Bone marrow (tissue), 2 donors: ENCODE results near the gene CEP128.
A peak's percentile ranks its signal among the peaks of the same experiment; 100 is the strongest.
"Not testable (repeated sequence)": the region's sequence is repeated elsewhere in the genome, so short reads cannot be mapped to it uniquely, and the experiment has no call there.

Experiments used
- DNase-seq, 2 donors: peaks; one replicate each; lab custom pipeline; 2025; lab: John Stamatoyannopoulos, UW

The CEP128 gene

DNA sequence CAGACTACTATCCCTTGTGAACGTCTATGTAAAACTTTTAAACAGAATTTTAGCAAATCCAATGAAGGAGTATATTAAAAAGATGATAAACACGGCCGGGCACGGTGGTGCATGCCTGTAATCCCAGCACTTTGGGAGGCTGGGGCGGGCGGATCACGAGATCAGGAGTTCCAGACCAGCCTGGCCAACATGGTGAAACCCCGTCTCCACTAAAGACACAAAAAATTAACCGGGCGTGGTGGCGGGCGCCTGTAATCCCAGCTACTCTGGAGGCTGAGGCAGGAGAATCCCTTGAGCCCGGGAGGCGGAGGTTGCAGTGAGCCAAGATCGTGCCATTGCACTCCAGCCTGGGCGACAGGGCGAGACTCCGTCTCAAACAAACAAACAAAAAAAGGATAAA is 11.7 kb upstream of the CEP128 start:
- DNase-seq: not testable (repeated sequence)

- no peak for DNase-seq
These were observed 10.0 kb upstream of the CEP128 start for GRCh38 chr14:80951491-80951890.

GRCh38 chr14:80948291-80948690 is 6.8 kb upstream of the CEP128 start:
- DNase-seq: no peak

- DNase-seq: no peak
These were observed 5.3 kb upstream of the CEP128 start for GRCh38 chr14:80946797-80947196.

GRCh38 chr14:80946187-80946586 is 4.6 kb upstream of the CEP128 start:
- no peak for DNase-seq

DNA sequence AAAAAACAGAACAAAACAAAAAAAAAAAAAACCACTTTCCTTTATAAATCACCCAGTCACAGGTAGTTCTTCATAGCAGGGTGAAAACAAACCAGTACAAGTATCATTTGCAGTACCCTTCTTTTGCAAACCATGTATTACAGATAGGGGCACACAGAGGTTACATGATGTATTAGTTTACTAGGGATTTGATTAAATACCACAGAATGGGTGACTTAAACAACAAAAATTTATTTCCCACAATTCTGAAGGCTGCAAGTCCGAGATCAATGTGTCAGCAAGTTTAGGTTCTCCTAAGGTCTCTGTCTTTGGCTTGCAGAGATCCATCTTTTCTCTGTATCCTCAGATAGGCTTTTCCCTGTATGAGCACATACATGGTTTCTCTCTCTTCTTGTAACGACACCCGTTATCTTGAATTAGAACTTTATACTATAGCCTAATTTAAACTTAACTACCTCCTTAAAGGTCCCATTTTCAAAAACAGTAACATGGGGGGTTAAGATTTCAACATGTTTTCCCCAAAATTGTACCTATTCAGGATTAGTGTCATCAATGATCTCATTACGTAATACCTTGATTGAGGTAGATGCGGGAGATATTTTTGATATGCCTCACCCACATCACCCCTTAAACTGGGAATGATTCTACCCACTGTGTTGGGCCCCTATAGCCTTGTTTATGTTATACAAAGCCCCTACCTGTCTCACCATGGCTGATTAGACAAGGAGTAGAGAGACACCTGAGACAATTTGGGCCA is 3.5 kb upstream of the CEP128 start:
- DNase-seq: no peak

GRCh38 chr14:80942191-80942600 is 658 bp upstream of the CEP128 start:
- peak in 1 of 2 donors; percentile 17 for DNase-seq

DNA sequence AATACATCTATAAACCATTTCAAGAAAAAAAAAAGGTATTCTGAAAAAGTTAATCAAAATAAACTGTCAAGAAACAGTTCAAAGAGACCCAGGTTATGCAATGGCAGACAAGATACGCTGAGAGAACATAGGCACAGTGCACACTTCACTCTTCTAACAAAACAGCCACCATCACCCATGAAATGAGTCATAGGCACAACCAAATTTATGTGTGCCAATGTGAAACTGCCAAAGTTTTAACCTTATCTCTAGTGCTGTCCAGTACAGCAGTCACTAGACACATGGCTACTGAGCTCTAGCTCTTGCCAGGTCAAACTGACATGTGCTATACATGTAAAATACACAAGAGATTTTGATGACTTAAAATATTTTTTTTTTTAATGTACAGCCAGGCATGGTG is 1.4 kb downstream of the CEP128 start:
- no peak for DNase-seq

DNA sequence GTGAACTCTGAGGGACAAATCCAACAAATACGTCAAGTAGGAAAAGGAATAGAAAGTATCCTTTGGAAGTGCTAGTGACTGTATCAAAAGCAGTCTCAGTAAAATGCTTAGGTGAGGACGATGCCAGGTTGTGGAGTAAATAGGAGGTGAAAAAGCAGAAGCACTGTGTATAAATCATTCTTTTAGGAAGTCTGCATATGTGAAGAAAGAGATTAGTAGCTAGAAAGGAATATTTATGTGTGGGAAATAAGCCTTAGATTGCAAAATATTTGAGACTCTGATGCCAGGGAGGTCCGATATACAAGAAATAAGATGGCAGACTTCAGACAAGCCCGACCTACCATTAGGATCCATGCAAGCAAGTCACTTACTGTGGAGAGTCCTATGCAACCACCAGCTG is 7.9 kb downstream of the CEP128 start:
- DNase-seq: peak in 1 of 2 donors; percentile 15

DNA sequence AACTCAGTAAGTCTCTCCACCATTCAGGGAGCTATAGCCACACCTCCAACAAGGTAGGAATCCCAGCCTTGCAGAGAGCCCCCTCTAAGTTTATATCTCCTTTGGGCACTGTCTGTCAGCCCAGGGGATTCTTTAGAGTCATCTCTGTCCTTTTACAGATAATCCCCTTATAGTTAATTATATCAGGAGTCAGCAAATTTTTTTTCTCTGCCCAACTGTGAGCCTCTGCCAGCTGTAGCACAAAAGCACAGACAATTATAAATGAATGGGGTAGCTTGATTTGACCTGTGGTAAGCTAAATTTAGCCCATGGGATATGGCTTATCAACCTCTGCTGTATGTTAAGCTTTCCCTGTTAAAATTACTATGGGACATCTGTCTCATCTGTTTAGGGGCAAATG is 8.3 kb downstream of the CEP128 start:
- DNase-seq: no peak

DNA sequence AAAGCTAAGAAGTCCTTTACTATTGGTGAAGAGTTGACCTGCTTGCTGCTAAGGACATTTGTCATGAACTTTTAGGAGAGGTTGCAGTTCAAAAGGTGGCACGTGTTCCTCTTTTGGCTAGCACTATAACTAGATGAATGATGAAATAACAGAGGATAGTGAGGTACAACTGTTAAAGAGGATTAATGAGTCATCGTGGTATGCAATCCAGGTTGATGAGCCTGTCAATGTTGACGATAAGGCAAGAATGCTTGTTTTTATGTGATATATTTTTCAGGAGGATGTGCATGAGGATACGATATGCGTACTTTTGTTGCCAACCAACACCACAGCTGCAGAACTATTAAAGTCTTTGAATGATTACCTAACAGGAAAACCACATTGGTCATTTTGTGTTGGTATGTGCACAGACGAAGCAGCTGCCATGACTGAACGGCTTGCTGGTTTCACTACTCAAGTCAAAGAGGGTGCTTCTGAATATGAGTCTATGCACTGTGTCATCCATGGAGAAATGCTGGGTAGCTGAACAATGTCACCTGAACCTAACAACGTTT is 10.6 kb downstream of the CEP128 start:
- DNase-seq: peak in 1 of 2 donors; percentile 90

DNA sequence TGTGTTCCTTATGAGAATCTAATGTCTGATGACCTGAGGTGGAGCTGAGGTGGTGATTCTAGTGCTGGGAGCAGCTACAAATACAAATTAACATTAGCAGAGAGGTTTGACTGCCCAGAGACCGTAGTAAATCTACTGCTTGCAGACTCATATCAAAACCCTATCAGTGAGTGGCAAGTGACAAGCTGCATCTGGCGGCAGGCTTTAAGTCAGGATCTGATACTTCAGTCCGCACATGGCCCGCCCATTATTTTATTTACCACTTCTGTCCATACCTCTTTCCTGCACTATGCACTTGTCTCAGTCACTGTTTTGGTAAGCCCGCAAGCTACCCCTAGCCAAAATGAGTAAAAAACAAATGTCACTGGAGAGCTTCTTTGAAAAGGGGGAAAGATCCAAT is 11.4 kb downstream of the CEP128 start:
- DNase-seq: no peak

GRCh38 chr14:80927083-80927989 is 14.2 kb downstream of the CEP128 start:
- DNase-seq: no peak

DNA sequence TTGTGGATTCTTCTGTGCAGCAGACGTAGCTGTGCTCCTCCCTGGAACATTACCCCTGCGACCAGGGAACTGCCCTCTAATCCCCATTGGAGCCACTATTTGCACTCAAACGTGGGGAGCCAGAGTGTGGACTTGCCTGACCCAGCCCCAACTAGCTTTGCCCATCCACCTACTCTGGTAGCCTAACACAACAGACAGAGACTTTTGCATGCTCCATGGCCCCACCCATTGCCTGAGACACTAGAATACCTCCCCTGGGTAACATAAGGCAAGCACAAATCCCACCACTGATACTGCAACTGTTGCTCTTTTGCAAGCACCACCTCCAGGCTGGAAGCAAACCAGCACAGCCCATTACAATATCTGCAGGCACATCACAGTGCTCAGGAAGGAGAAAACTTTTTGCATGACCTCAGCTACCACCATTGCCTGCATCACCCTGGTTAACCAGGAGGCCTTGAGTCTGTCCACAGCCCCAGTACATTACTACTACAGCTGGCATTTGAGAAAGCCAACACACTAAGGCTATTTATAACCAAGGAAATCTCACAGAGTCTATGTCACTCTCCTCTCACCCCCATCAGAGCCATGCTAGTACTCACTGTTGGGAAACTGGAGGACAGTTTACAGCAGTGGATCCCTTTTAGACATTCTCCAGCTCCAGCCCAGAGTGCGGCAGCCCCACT is 15.0 kb downstream of the CEP128 start:
- DNase-seq: no peak

DNA sequence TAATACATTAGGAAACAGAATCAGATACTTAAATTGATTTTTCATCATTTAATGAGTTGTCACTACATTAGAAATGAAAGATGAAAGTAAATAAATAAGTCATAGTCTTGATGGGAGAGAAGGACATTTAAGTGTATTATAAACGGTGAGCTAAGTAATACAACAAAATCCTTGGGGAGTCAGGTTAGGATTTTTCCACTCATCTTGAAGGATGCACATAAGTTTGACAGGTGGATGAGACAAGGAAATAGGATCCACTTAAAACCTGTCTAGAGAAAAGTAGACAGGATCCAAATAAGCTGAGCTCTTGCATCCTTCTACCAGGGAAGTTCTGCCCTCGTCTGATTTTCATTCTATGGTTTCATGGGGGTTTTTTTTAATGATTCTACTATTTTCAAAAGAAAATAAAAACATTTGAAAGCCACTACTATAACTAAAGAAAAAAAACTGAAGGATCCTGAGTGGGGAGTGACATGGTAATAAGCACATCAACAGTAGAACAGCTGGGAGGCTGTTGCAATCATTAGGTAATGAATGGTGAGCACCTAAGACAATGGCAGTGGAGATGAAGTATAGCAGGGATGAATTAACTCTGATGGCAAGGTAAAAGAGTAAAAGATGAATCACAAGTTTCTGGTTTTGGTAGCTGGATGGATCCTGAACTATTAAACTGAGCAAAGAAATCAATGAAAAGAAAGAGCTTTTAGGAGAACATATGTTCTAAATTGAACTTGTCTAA is 17.0 kb downstream of the CEP128 start:
- DNase-seq: no peak

- DNase-seq: no peak
These were observed 18.2 kb downstream of the CEP128 start for GRCh38 chr14:80923368-80923767.

- no peak for DNase-seq
These were observed 21.9 kb downstream of the CEP128 start for GRCh38 chr14:80919622-80920021.

DNA sequence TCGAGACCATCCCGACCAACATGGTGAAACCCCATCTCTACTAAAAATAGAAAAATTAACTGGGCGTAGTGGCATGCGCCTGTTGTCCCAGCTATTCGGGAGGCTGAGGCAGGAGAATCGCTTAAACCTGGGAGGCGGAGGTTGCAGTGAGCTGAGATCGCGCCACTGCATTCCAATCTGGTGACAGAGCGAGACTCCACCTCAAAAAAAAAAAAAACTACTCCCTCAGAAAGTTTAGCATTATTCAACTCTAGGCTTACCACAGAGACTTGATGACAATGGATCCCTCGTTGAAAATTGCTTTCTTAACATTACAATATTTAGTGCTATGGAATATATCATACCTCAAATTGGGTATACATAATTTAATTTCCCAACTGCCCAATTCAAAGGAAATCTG is 29.5 kb downstream of the CEP128 start:
- DNase-seq: not testable (repeated sequence)

- no peak for DNase-seq
These were observed 34.6 kb downstream of the CEP128 start for GRCh38 chr14:80906946-80907345.

- no peak for DNase-seq
These were observed 35.2 kb downstream of the CEP128 start for GRCh38 chr14:80906336-80906735.

- no peak for DNase-seq
These were observed 38.9 kb downstream of the CEP128 start for GRCh38 chr14:80902608-80903007.

- no peak for DNase-seq
These were observed 39.7 kb downstream of the CEP128 start for GRCh38 chr14:80901822-80902221.
